H1 (cell line): ENCODE data around the gene SND1. TPM values are rescaled to one million over a fixed set of nuclear protein-coding genes. Genes with fewer than 3 reads are reported as not detected.

ENCODE experiments used
- CTCF ChIA-PET: fragments of 300-600 bp; sonication (Branson Sonifier 250); formaldehyde crosslinking; loops from one replicate; lab custom pipeline; 2021; ENCODE audit not compliant: partially characterized antibody; lab: Charles Lee
- POLR2A ChIA-PET: fragments of 300-600 bp; sonication (Branson Sonifier 250); formaldehyde crosslinking; loops from one replicate; lab custom pipeline; 2021; ENCODE audit warnings: inconsistent platforms; ENCODE audit not compliant: partially characterized antibody; lab: Charles Lee
- DNase-seq, 2 experiments: peaks; one replicate each; pipeline versions ENCODE4 v3.0.0 to v3.0.0-alpha.2; 2010 to 2022; ENCODE audit warnings: low spot score in 2 of 2, low read depth in 1 of 2, mixed read lengths in 1 of 2
- FAIRE-seq: peaks from 2 replicates; lab custom pipeline; 2011; peaks lifted over from hg19 to GRCh38; lab: Jason Lieb, UNC
- H2AFZ ChIP-seq: 2 replicates; pipeline ENCODE4 v1.8.1; 2012; ENCODE audit warnings: low read length, inconsistent platforms
- H2AK5ac ChIP-seq: 2 replicates; pipeline ENCODE4 v1.6.1; 2013; ENCODE audit warnings: low read depth, low read length
- H2BK120ac ChIP-seq: replicated peaks from 2 replicates; pipeline ENCODE3; 2013; ENCODE audit warnings: low read depth, low read length, inconsistent platforms
- H2BK12ac ChIP-seq: 2 replicates; pipeline ENCODE4 v1.6.1; 2013; ENCODE audit warnings: low read depth, low read length
- H2BK15ac ChIP-seq: 2 replicates; pipeline ENCODE4 v1.6.1; 2013; ENCODE audit warnings: low read length
- H2BK20ac ChIP-seq: 2 replicates; pipeline ENCODE4 v1.6.1; 2013; ENCODE audit warnings: low read length
- H2BK5ac ChIP-seq: 2 replicates; pipeline ENCODE4 v1.6.1; 2013; ENCODE audit warnings: low read depth, low read length
- H3K14ac ChIP-seq: 2 replicates; pipeline ENCODE4 v1.6.1; 2013; ENCODE audit warnings: inconsistent platforms; ENCODE audit not compliant: insufficient read length
- H3K18ac ChIP-seq: 2 replicates; pipeline ENCODE4 v1.6.1; 2013; ENCODE audit warnings: low read length; ENCODE audit errors: extremely low read depth
- H3K23ac ChIP-seq: 2 replicates; pipeline ENCODE4 v1.6.1; 2013; ENCODE audit warnings: inconsistent platforms; ENCODE audit not compliant: insufficient read length
- H3K23me2 ChIP-seq: 2 replicates; pipeline ENCODE4 v1.6.1; 2013; ENCODE audit warnings: low read depth, low read length
- H3K27ac ChIP-seq: 2 replicates; pipeline ENCODE4 v1.6.1; 2011; ENCODE audit warnings: low read depth, low read length, inconsistent platforms
- H3K27me3 ChIP-seq, 4 experiments: replicated peaks in 1 of 4; 1 replicate in 1 of 4; 2 replicates in 3 of 4; pipeline versions ENCODE4 v1.6.1 to v1.8.1; 2011 to 2013; ENCODE audit warnings: low read length in 3 of 4, mild to moderate bottlenecking in 3 of 4, inconsistent platforms in 2 of 4, mixed read lengths in 2 of 4, moderate library complexity in 1 of 4; ENCODE audit not compliant: control insufficient read depth in 3 of 4, insufficient read depth in 3 of 4; ENCODE audit errors: extremely low read depth in 1 of 4
- H3K36me3 ChIP-seq, 4 experiments: 2 replicates each; pipeline versions ENCODE4 v1.6.1 to v1.8.1; 2011 to 2013; ENCODE audit warnings: mild to moderate bottlenecking in 4 of 4, low read length in 3 of 4, moderate library complexity in 2 of 4, control low read depth in 1 of 4, inconsistent platforms in 1 of 4; ENCODE audit not compliant: insufficient read depth in 4 of 4, control insufficient read depth in 2 of 4
- H3K4ac ChIP-seq: replicated peaks from 2 replicates; pipeline ENCODE3; 2013; ENCODE audit warnings: low read length, low read depth, mixed read lengths, inconsistent platforms; ENCODE audit not compliant: insufficient read length
- H3K4me1 ChIP-seq, 4 experiments: replicated peaks in 1 of 4; 1 replicate in 1 of 4; 2 replicates in 3 of 4; pipeline versions ENCODE4 v1.6.1 to v1.8.1; 2011 to 2013; ENCODE audit warnings: low read length in 3 of 4, inconsistent platforms in 2 of 4, mixed read lengths in 1 of 4; ENCODE audit not compliant: insufficient read depth in 4 of 4, control insufficient read depth in 3 of 4
- H3K4me2 ChIP-seq, 2 experiments: 2 replicates each; pipeline versions ENCODE4 v1.6.1 to v1.8.1; 2011 to 2013; ENCODE audit warnings: low read depth in 2 of 2, low read length in 2 of 2, control low read depth in 1 of 2, inconsistent platforms in 1 of 2, mild to moderate bottlenecking in 1 of 2; ENCODE audit not compliant: insufficient read depth in 1 of 2
- H3K4me3 ChIP-seq, 4 experiments: fragments of 200-600, 300-600 bp in 1 of 4; sonication (generic), shearing (Covaris generic), sonication (Bioruptor Twin) in 1 of 4; 2 replicates each; pipeline versions ENCODE4 v1.5.1 to v1.8.1; 2011 to 2016; ENCODE audit warnings: low read length in 4 of 4, low read depth in 3 of 4, control low read depth in 2 of 4, inconsistent platforms in 2 of 4, mild to moderate bottlenecking in 2 of 4, mixed read lengths in 1 of 4, moderate library complexity in 1 of 4; ENCODE audit not compliant: insufficient read depth in 2 of 4; ENCODE audit errors: extremely low read depth in 1 of 4
- H3K56ac ChIP-seq: replicated peaks from 2 replicates; pipeline ENCODE3; 2013; ENCODE audit warnings: low read depth, mild to moderate bottlenecking, mixed read lengths, low read length, inconsistent platforms; ENCODE audit not compliant: insufficient read length
- H3K79me1 ChIP-seq: 2 replicates; pipeline ENCODE4 v1.6.1; 2013; ENCODE audit warnings: low read depth, low read length, control low read depth
- H3K79me2 ChIP-seq, 2 experiments: 2 replicates each; pipeline versions ENCODE4 v1.6.1 to v1.8.1; 2012 to 2013; ENCODE audit warnings: low read length in 2 of 2, mild to moderate bottlenecking in 2 of 2, inconsistent platforms in 1 of 2; ENCODE audit not compliant: insufficient read depth in 2 of 2, control insufficient read depth in 1 of 2
- H3K9ac ChIP-seq, 4 experiments: replicated peaks in 1 of 4; 1 replicate in 1 of 4; 2 replicates in 3 of 4; pipeline versions ENCODE4 v1.6.1 to v1.8.1; 2011 to 2013; ENCODE audit warnings: low read depth in 3 of 4, low read length in 3 of 4, control low read depth in 2 of 4, mild to moderate bottlenecking in 2 of 4, moderate library complexity in 2 of 4, inconsistent platforms in 1 of 4; ENCODE audit errors: extremely low read depth in 1 of 4
- H3K9me3 ChIP-seq, 2 experiments: 2 replicates each; pipeline versions ENCODE4 v1.6.1 to v1.8.1; 2012 to 2013; ENCODE audit warnings: mild to moderate bottlenecking in 2 of 2, moderate library complexity in 2 of 2, control low read depth in 1 of 2, inconsistent platforms in 1 of 2, low read depth in 1 of 2, low read length in 1 of 2, mixed read lengths in 1 of 2; ENCODE audit not compliant: insufficient read depth in 2 of 2
- H4K20me1 ChIP-seq, 2 experiments: replicated peaks in 1 of 2; 2 replicates each; pipeline versions ENCODE3 to v1.8.1; 2011 to 2013; ENCODE audit warnings: inconsistent platforms in 2 of 2, low read length in 2 of 2, mild to moderate bottlenecking in 1 of 2; ENCODE audit not compliant: insufficient read depth in 2 of 2, control insufficient read depth in 1 of 2
- H4K5ac ChIP-seq: 2 replicates; pipeline ENCODE4 v1.6.1; 2013; ENCODE audit warnings: low read length, low read depth, mixed read lengths, inconsistent platforms; ENCODE audit not compliant: insufficient read length
- H4K8ac ChIP-seq: 2 replicates; pipeline ENCODE4 v1.8.0; 2013; ENCODE audit warnings: mild to moderate bottlenecking, moderate library complexity, low read length, inconsistent platforms; ENCODE audit not compliant: insufficient read depth; ENCODE audit errors: extremely low read depth
- H4K91ac ChIP-seq: replicated peaks from 2 replicates; pipeline ENCODE3; 2013; ENCODE audit warnings: low read length, mixed read lengths, inconsistent platforms; ENCODE audit not compliant: insufficient read length
- BACH1 ChIP-seq: IDR thresholded peaks from 2 replicates; pipeline ENCODE4 v1.6.1; 2012; ENCODE audit warnings: low read length, improper control_type of control experiment
- CBX8 ChIP-seq: fragments of 300-800, 300-1000 bp; sonication (generic); IDR thresholded peaks from 2 replicates; pipeline ENCODE4 v1.7.1; 2016; ENCODE audit warnings: low read depth, low read length, borderline replicate concordance
- CEBPB ChIP-seq: IDR thresholded peaks from 2 replicates; pipeline ENCODE4 v1.6.1; 2012; ENCODE audit warnings: low read depth, low read length
- MAFK ChIP-seq: IDR thresholded peaks from 2 replicates; pipeline ENCODE4 v1.6.1; 2012; ENCODE audit warnings: low read depth, mild to moderate bottlenecking, improper control_type of control experiment, low read length
- RBBP5 ChIP-seq: IDR thresholded peaks from 2 replicates; pipeline ENCODE4 v1.7.1; 2012; ENCODE audit warnings: low read depth, mild to moderate bottlenecking, inconsistent platforms, low read length, moderate library complexity, borderline replicate concordance
- RFX5 ChIP-seq: IDR thresholded peaks from 2 replicates; pipeline ENCODE4 v1.6.1; 2011; ENCODE audit warnings: low read depth, low read length, improper control_type of control experiment, borderline replicate concordance
- RNF2 ChIP-seq: fragments of 200-900, 300-1000 bp; sonication (generic); IDR thresholded peaks from 2 replicates; pipeline ENCODE4 v1.7.1; 2016; ENCODE audit warnings: borderline replicate concordance, low read depth, mild to moderate bottlenecking, antibody characterized with exemption, low read length; ENCODE audit not compliant: poor library complexity, severe bottlenecking; ENCODE audit errors: missing control alignments
- SAP30 ChIP-seq: fragments of 300-600 bp; sonication (generic); IDR thresholded peaks from 2 replicates; pipeline ENCODE4 v1.7.1; 2012; ENCODE audit warnings: low read length, moderate library complexity, mild to moderate bottlenecking, inconsistent platforms; ENCODE audit not compliant: insufficient read depth, insufficient replicate concordance
- SIN3A ChIP-seq, 2 experiments: IDR thresholded peaks in 1 of 2; conservative IDR thresholded peaks in 1 of 2; 2 replicates each; pipeline ENCODE4 v1.6.1; 2011 to 2012; ENCODE audit warnings: low read length in 2 of 2, improper control_type of control experiment in 1 of 2, low read depth in 1 of 2, mild to moderate bottlenecking in 1 of 2
- SP2 ChIP-seq: IDR thresholded peaks from 2 replicates; pipeline ENCODE4 v1.6.1; 2012; ENCODE audit warnings: mild to moderate bottlenecking, low read length, inconsistent platforms
- TEAD4 ChIP-seq: IDR thresholded peaks from 2 replicates; pipeline ENCODE4 v1.6.1; 2012; ENCODE audit warnings: low read depth, low read length, inconsistent platforms, mixed read lengths
- WGBS, 2 experiments: shearing (Covaris generic) in 1 of 2; methylation state at CpG; one replicate each; pipeline versions ENCODE4 v1.1.6 to v1.1.7; 2013 to 2015; ENCODE audit warnings: low lambda C conversion rate in 2 of 2, mixed read lengths in 2 of 2, inconsistent platforms in 1 of 2, low coverage in 1 of 2, missing lambda C conversion rate in 1 of 2; ENCODE audit not compliant: insufficient replicate concordance in 2 of 2, insufficient coverage in 1 of 2, insufficient read length in 1 of 2; ENCODE audit errors: extremely low coverage in 1 of 2, missing lambda C conversion rate in 1 of 2; 5-methylcytosine and 5-hydroxymethylcytosine counted together
- polyA plus RNA-seq, 7 experiments: library from polyadenylated mRNA; depleted of rRNA in 3 of 7; stranded (reverse) in 5 of 7; unstranded in 2 of 7; fragments of >200 nt in 5 of 7; fragments of 200-250 nt in 2 of 7; gene quantifications; 1 replicate in 5 of 7; 2 replicates in 1 of 7; 4 replicates in 1 of 7; pipeline versions ENCODE4 v1.2.1 to v1.2.3, GENCODE V29; 2011 to 2013; ENCODE audit warnings: missing spikeins in 2 of 7, mixed read lengths in 2 of 7
- total RNA-seq: library from RNA; stranded (reverse); fragmentation: NEBNext Ultra II Directional; extraction: Animal tissue kit (Norgen Biotek cat#: 25700); gene quantifications from 2 replicates; pipeline ENCODE4 v1.2.1, GENCODE V29; 2021
- TF ChIP-seq, protein P1 (sequence below): IDR thresholded peaks from 2 replicates; pipeline ENCODE4 v1.6.1; 2012; ENCODE audit warnings: inconsistent platforms

The SND1 gene
- total and polyA plus RNA-seq, 2 of the 8 experiments (the other 6 are each of a cell fraction or from before 2014, with no cell fraction given), result 122 to 290 TPM

DNA sequence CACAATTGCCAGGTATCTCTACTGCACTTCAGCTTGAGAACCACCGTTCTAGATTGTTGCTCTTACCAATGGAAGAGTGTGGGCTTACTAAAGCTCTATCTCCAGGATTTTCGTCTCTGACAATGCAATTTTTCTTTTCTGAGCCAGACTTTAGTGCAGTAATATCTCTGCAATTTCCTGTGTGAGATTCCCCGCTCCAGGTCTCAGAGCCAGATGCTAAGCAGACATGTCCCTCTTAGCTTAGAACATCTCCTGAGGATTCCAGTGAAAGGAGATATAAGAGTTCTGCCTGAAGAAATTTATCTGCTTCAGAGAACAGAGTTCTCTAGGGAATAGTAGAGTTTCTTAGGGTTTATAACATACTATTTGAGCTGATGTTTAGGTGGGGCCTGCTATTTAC lies 82.0 kb downstream of the SND1 start:
- Histone ChIP-seq H3K14ac (no peak overlapping the region), H2BK120ac (no peak overlapping the region), H3K23me2 (no peaks in the 10 kb centered on the region), H4K5ac (no peak overlapping the region), H4K91ac (no peak overlapping the region), H3K4me2 (no peak overlapping the region), H2AK5ac (no peak overlapping the region), H2AFZ (no peak overlapping the region), H3K79me1 (peaks cover 6% of the 10 kb centered on the region), H2BK15ac (no peak overlapping the region), H4K20me1 (peaks cover 11 to 16% of the 10 kb centered on the region in 2 experiments), H3K4me1 (peaks cover 1 to 12% (median 9%) of the 10 kb centered on the region in 4 experiments; a peak in 6 of 7 replicates), H2BK20ac (no peak overlapping the region), H3K9me3 (no peaks in the 10 kb centered on the region), H3K9ac (no peak overlapping the region), H3K23ac (no peak overlapping the region), H2BK5ac (no peak overlapping the region), H3K79me2 (peaks cover 3 to 72% of the 10 kb centered on the region in 2 experiments), H3K36me3 (peaks cover 2 to 16% (median 10%) of the 10 kb centered on the region in 4 experiments; a peak in 6 of 8 replicates), H3K27ac (no peak overlapping the region), H3K4me3 (no peak overlapping the region), H4K8ac (no peak overlapping the region), H2BK12ac (no peak overlapping the region), H3K4ac (no peak overlapping the region), H3K18ac (no peak overlapping the region), H3K27me3 (no peaks in the 10 kb centered on the region), H3K56ac (no peak overlapping the region)
- WGBS, 2 experiments, result 86% methylated on average over 3 of the region's 3 CpGs; no CpG with 5 or more reads in 1 of the 2 experiments
- no peak for DNase-seq
- ChIA-PET POLR2A (interaction anchor here (0.9 kb wide), 1 partner anchor 106 kb away, joined by 3 read pairs; no protein-coding TSS in a partner anchor), CTCF (interaction anchor here (0.9 to 5.9 kb wide), 3 partner anchors 8 to 58 kb away, joined by 3 to 30 read pairs (median 24); no protein-coding TSS in a partner anchor)
- FAIRE-seq, result no peak
- TF ChIP-seq BACH1, result no peak
- no peak for TF ChIP-seq TEAD4
- no peak for TF ChIP-seq RNF2
- no peak for TF ChIP-seq SIN3A (conservative IDR thresholded peaks at IDR 0.05 in 1 of 2, IDR thresholded peaks at IDR 0.05 in 1 of 2; ENCODE audit: low read depth in 1 of 2, low read length in 2 of 2)
- TF ChIP-seq SAP30, result no peak
- TF ChIP-seq MAFK, result no peak
- TF ChIP-seq SP2, result no peak
- no peak for TF ChIP-seq CEBPB
- no peak for TF ChIP-seq RBBP5
- TF ChIP-seq CBX8, result no peak
- no peak for TF ChIP-seq RFX5
- TF ChIP-seq, protein P1, sequence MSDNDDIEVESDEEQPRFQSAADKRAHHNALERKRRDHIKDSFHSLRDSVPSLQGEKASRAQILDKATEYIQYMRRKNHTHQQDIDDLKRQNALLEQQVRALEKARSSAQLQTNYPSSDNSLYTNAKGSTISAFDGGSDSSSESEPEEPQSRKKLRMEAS, result no peak
